GM23248 (cell line): ENCODE data around the gene SERINC2.

Experiments
- EZH2 ChIP-seq: fragments of 200-600 bp; sonication (generic); IDR thresholded peaks from 2 replicates; pipeline ENCODE4 v1.6.1; 2018; ENCODE audit warnings: antibody characterized with exemption, mild to moderate bottlenecking; ENCODE audit not compliant: insufficient read depth, poor library complexity, severe bottlenecking
- EZH2phosphoT487 ChIP-seq: fragments of 200-600 bp; sonication (generic); IDR thresholded peaks from 2 replicates; pipeline ENCODE4 v1.6.1; 2018; ENCODE audit warnings: antibody characterized with exemption, moderate library complexity, mild to moderate bottlenecking, low read depth; ENCODE audit not compliant: insufficient read depth

GRCh38 chr1:31420716-31421115 lies 7.7 kb downstream of the SERINC2 start:
- TF ChIP-seq EZH2 (no peak), EZH2phosphoT487 (no peak)
